HG02885 (cell line): ENCODE results near the gene MBD4.

Experiments
- ATAC-seq: cut with Tn5 transposase; IDR thresholded peaks from one replicate; pipeline ENCODE4 v1.9.1; 2021; ENCODE audit warnings: mild to moderate bottlenecking; ENCODE audit not compliant: unreplicated experiment, poor library complexity

MBD4 gene

DNA sequence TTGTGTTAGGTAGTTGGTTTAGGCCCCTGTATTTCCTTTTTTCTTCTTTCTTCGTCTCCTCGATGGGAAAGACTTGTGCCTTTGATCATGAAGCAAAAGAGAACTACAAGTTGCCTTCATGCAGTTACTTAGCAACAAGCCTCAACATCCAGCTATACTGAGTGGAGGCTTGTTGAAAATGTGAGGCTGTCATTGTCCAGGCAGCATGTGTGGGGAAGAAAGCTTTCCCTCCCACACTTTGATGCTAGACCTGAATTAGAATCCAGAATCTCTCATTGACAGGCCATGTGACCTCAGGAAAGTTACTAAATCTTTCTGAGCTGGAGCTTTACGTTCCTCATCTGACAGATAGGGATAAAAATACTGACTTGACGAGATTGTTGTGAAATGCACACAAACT is 24.0 kb upstream of the MBD4 start:
- ATAC-seq, result no peak

- no peak for ATAC-seq
Measured at GRCh38 chr3:129463094-129463493, 23.3 kb upstream of the MBD4 start.

DNA sequence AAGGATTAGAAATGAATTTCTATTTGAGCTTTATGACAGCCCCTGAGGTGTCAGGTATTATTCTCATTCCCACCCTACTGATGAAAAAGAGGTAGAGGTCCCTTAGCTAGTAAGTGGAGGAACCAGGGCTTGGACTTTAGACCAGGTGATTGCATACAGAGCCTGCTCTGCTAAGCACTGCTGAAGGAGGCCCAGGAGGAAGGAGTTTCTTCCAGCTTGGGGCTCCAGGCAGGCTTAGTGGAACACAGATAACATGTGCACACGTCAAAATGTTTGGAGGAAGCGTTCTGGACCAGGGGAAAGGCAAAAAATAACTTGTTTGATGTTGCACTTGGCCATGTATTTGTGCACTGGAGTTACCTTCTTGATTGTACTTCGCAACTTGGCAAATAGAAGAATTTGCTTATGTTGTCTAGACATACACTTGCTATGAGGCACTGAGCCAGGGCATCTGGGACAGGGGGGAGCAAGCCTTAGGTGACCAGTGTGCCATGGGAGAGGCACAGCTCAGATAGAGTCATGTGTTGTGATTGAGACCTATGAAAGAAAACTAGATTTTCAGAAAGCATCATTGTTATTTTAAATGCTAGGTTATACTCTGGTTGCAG is 22.7 kb upstream of the MBD4 start:
- ATAC-seq, result no peak

DNA sequence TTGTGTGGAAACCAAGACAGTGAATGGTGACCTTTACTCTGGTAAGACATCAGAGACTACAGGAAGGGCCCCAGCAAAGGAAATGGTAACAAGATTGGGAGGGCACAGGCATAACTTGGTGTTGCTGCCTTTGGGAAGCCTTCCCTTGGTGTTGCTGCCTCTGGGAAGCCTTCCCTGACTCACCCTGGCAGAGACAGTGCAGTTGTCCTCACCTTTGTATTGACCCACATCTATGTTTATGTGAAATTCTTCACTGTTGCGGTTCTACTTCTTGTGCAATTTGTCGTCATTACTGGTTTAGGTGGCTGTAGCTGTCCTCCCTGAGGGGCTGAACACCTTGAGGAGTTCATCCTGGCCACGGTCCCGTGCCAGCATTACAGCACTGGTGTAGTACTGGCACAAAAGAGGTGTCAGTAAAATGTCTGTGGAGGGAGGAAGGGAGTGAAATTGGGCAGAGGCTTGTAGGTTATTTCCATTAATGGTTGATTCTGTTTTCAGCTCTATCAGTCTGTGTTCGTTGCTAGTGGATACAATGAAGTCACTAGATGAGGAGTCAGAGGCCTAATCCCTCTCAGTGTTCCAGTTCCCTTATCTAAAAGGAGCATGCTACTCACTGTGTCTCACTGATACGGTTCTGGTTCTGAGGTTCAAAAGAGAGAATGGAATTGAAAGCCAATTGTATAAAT is 21.9 kb upstream of the MBD4 start:
- no peak for ATAC-seq

DNA sequence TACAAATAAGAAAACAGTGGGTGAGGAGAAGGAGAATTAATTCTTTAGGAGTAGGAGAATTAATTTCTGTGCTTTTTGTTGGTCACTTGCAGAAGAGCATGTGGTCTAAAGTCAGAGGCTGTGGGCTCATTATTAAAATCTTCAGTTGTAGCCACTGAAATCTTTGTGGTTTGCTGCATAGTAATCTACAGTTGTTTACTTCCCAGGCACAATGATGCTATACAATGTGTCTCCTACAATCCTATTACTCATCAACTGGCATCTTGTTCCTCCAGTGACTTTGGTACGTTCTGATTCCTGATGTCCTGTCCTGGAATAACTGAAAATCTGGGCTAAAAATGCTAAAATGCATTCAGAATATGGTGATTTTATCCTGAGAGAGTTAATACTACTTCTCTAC is 21.3 kb upstream of the MBD4 start:
- no peak for ATAC-seq

DNA sequence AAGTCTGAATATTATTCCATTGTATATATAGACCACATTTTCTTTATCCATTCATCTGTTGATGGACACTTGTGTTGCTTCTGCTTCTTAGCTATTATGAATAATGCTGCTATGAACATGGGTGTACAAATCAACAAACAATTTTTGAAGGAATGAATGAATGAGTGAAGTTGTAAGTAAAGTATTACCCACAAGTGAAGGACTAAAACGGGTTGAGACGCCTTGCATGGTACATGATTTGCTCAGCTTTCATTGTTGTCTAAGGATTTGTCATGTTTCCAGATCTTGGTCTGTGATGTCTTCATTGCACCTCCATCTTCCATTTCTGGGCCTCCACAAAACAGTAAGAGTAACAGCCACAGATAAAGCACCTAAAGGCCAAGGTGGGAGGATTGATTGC is 20.8 kb upstream of the MBD4 start:
- no peak for ATAC-seq

DNA sequence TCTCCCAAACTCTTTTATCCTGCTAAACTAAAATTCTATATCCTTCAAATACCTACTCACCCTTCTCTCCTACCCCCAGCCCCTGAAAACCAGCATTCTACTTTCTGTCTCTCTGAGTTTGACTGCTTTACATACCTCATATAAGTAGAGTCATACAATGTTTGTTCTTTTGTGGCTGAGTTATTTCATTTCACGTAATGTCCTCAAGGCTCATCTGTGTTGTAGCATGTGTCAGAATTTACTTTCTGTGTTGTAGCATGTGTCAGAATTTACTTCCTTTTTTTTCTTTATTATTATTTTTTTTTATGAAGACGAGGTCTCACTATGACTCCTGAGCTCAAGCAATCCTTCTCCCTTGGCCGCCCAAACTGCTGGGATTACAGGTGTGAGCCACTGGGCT is 20.4 kb upstream of the MBD4 start:
- peak; percentile 55 for ATAC-seq

GRCh38 chr3:129453732-129454131 is 14.0 kb upstream of the MBD4 start:
- no peak for ATAC-seq

DNA sequence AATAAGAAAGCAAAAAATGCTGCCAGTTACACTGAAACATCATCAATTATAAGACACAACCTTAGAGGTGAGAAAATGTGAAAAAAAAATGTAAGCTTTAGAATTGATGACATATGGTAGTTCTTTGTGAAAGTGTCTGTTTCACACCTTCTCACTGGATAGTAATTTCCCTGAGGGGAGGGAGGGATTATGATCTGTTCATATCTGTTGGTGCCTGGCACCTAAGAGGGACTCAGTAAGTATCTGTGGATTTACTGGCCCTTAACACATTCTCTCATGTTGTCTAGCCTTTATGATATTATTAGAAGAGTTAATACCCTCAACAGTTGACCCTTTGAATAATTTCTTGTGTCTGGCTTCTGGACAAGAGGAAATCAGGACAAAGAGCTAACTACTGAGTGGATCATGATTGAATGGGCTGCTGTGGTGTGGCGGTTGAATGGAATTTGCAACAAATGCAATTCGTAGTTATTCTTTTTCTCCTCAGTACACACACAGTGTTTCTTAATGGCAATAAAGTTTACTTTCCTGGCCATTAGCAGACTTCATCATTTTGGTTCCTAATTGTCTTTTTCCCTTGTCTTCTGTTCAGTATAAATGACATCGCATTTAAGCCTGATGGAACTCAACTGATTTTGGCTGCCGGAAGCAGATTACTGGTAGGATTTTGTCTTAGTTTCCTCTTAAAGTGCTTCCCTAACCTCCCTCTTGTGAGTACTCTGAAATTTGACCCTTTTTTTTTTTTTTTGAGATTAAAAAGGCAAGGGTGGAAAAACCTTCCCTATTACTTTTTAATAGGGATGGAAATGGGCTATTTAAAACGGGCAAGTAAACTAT is 9.7 kb upstream of the MBD4 start:
- no peak for ATAC-seq

DNA sequence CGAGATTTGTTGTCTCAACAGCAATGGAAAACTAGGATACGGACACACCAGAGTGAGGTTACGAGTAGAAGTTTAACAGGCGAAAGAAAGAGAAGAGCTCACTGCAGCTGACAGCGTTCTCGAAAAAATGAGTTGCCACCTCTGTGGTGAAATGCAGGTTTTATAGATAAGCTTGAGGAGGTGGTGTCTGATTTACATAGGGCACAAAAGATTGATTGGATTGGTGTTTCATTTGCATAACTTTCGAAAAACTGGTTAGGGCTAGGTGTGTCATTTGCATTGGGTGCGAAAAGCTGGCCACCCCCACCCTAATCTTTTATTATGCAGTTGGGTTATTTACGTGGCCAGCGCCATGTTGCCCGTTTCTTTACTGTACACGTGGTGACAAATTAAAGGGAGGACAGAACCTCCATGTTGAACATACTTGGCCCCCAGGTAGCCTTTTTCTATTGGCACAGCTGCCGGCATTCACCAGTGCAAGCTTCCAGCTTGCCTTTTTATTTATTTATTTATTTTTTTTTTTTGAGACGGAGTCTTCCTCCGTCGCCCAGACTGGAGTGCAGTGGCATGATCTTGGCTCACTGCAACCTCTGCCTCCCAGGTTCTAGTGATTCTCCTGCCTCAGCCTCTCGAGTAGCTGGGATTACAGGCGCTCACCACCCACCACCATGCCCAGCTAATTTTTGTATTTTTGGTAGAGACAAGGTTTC is 8.6 kb upstream of the MBD4 start:
- ATAC-seq, result no peak

DNA sequence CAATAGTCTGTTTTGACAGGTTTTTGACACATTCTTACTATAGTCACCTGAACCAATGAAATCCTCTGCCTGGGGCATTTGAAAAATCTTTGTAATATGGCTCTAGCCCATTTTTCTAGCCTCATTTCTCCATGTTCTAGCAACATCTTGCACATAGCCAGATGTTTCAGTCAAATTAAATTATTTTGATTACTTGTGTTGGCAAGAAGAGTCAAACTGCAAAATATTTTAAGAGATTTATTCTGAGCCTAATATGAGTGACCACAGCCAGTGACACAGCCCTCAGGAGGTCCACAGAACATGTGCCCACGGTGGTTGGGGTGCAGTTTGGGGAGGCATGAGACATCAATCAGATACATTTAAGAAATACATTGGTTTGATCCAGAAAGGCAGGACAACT is 7.2 kb upstream of the MBD4 start:
- no peak for ATAC-seq

DNA sequence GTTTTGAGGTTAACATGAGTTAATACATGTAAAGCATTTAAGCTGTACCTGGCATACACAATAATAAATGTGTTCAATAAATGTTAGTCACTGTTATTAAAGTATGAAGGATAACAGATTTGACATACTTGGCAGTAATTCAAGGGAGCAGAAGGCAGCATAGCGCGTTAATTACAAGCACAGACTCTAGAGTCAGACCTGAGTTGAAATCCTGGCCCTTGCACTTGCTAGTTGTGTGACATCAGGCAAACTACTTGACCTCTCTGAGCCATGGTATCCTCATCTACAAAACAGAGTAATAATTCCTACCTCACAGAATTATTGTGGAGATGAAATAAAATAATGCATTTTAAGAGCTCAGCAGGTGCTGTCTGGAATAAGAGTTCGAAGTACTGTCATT is 5.7 kb upstream of the MBD4 start:
- no peak for ATAC-seq

- ATAC-seq, result no peak
Measured at GRCh38 chr3:129442947-129443346, 3.2 kb upstream of the MBD4 start.

DNA sequence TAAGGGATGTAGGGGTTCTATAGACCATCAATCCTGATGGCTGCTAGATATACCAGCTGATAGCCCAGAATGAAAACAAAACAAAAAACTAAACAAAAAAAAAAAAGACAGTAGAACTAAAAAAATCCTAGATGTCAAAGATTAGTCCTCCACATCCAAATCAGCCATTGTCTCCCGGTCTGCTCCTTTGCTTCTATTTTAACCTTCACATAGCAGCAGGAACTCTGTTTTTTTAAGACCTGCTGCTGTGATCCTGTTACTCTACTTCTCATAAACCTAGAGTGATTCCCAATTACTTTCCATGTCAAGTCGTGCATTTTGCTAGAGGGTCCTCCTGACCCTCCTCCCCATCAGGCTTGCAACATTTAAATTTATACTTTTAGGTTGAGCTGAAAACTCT is 2.7 kb upstream of the MBD4 start:
- ATAC-seq, result no peak

DNA sequence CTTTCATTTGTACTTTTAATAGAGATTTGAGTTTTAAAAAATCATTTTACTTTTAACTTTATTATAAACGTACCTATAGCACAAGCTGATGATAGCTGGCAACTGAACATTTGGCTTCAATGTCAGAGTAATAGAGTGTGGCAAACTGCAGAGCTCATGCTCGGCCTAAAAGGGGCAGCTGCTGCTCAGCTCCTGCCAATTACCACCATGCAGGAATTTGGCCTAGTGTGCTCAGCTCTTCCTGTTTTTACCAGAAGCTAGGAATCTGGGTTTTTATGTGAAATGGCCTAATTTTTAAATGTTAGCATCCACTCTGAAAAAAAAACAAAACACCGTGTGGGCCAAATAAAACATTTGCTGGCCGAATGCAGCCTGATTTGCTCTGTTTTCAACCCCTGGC is 2.0 kb upstream of the MBD4 start:
- no peak for ATAC-seq

DNA sequence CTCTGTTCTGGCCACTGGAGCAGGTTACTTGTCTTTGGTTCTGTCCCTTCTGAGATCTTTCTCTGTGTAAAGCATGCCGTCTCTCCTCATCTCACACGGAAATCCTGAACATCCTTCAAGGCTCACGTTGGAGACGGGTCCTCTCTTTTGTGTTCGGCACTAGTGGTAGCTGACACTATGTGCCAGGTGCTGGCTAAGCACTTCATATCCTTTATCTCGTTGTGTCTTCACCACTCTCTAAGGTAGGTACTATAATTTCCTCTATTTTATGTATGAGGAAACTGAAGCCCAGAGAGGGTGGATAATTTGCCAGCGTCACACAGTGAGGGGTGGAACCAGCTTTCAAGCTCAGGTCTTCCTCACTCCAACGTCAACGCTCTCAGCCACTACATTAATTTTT is 1.5 kb upstream of the MBD4 start:
- no peak for ATAC-seq

GRCh38 chr3:129440618-129441190 is 956 bp upstream of the MBD4 start:
- ATAC-seq, result no peak

DNA sequence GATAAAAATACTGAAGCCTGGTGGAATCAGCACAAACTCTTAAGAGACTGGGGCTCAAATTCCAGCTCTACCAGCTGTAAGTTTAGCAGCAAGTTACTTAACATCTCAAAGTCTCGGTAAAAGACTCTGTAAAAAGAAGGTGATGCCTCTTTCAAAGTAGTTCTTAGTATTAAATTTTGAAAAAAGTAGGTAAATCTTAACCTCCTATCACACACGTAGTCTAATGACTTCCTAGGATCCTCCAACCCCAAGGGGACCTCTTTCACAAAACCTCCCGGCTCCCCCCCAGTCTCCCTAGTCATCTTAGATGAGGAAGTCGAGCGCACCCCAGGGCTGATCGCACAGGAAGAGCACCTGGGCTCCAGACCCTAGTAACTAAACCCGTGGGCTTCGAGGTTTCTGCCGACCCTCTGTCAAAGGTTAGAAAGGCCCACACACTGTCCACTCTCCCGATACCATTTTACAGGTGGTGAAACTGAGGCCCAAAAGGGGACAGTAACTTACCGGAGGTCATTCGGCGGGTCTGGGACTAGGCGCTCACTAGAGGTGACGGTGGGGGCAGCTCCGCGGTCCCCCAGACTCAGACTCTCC is 427 bp downstream of the MBD4 start:
- peak; percentile 15 for ATAC-seq

GRCh38 chr3:129435367-129435766 is 4.4 kb downstream of the MBD4 start:
- ATAC-seq, result no peak

DNA sequence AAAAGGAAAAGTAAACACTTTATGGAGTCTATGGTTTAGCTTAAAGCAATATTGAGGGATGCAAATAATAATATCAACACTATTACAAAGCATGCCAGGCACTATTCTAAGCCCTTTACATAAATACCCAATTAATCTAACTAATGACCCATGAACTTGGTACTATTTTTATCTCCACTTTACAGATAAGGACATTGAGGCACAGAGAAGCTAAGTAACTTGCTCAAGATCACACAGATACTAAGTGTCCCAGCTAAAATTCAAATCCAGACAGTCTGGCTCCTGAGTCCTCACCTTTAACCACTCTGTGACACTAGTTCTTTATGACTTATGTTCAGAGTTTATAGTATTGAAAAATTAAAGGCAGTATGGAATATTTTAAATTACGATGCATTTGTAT is 5.6 kb downstream of the MBD4 start:
- ATAC-seq, result no peak
